Activated naive CD4-positive, alpha-beta T cell treated with anti-CD3 and anti-CD28 coated beads for 36 hours (primary cell): ENCODE results near the gene ANKRD10. TPM values are rescaled to one million over a fixed set of nuclear protein-coding genes. Genes with fewer than 3 reads are reported as not detected.
"Not testable (repeated sequence)": the region's sequence is repeated elsewhere in the genome, so short reads cannot be mapped to it uniquely, and the experiment has no call there.

Source experiments
- CTCF ChIA-PET: fragments of 350-600 bp; sonication (Branson Sonifier 250); formaldehyde crosslinking; loops from one replicate; lab custom pipeline; 2021; ENCODE audit warnings: antibody characterized with exemption; lab: Charles Lee
- DNase-seq: peaks from one replicate; pipeline ENCODE4 v3.0.0-alpha.2; 2020
- H3K27ac Mint-ChIP-seq: one replicate; pipeline ENCODE4 v1.8.0; 2021; ENCODE audit warnings: mild to moderate bottlenecking, mixed read lengths
- H3K27me3 Mint-ChIP-seq: one replicate; pipeline ENCODE4 v1.8.0; 2021; ENCODE audit warnings: low read depth, mixed read lengths
- H3K36me3 Mint-ChIP-seq: one replicate; pipeline ENCODE4 v1.8.0; 2021; ENCODE audit warnings: low read depth, mixed read lengths
- H3K4me1 Mint-ChIP-seq: one replicate; pipeline ENCODE4 v1.8.0; 2021; ENCODE audit warnings: low read depth, mixed read lengths
- H3K4me3 Mint-ChIP-seq: one replicate; pipeline ENCODE4 v1.8.0; 2021; ENCODE audit warnings: mild to moderate bottlenecking, moderate library complexity, mixed read lengths
- H3K9me3 Mint-ChIP-seq: one replicate; pipeline ENCODE4 v1.8.0; 2021; ENCODE audit warnings: mixed read lengths
- intact Hi-C: fragments of 100-400 bp; cut with micrococcal nuclease; formaldehyde crosslinking; loops from one replicate; pipeline ENCODE4 v1.15.1; 2023
- total RNA-seq, 2 experiments: library from RNA; stranded (reverse); gene quantifications; one replicate each; pipeline ENCODE4 v1.2.3, GENCODE V29; 2021

Gene ANKRD10
- total RNA-seq, 2 experiments from 2014 or later = 79.8 to 82.5 TPM

GRCh38 chr13:110953833-110954532 lies 39.1 kb upstream of the ANKRD10 start:
- CTCF ChIA-PET = no interaction called here
- no peak overlapping the region for H3K4me3 Mint-ChIP-seq
- DNase-seq = no peak
- no peak overlapping the region for H3K27ac Mint-ChIP-seq
- no peaks in the 10 kb centered on the region for H3K36me3 Mint-ChIP-seq
- intact Hi-C loops = no loop called here
- no peaks in the 10 kb centered on the region for H3K27me3 Mint-ChIP-seq
- no peaks in the 10 kb centered on the region for H3K9me3 Mint-ChIP-seq
- H3K4me1 Mint-ChIP-seq = peaks cover 13% of the 10 kb centered on the region

- H3K27me3 Mint-ChIP-seq = no peaks in the 10 kb centered on the region
These were observed 38.5 kb upstream of the ANKRD10 start for GRCh38 chr13:110953416-110953815.

GRCh38 chr13:110952135-110952534 lies 37.3 kb upstream of the ANKRD10 start:
- H3K27me3 Mint-ChIP-seq, DNase-seq, intact Hi-C loops, H3K27ac Mint-ChIP-seq, H3K9me3 Mint-ChIP-seq, CTCF ChIA-PET, H3K36me3 Mint-ChIP-seq, H3K4me3 Mint-ChIP-seq: not testable (repeated sequence)
- peaks cover 13% of the 10 kb centered on the region for H3K4me1 Mint-ChIP-seq

More at GRCh38 chr13:110953416-110953815, 38.5 kb upstream of the ANKRD10 start:
- H3K9me3 Mint-ChIP-seq = no peaks in the 10 kb centered on the region
- H3K27ac Mint-ChIP-seq = no peak overlapping the region
- H3K4me3 Mint-ChIP-seq = no peak overlapping the region
- H3K36me3 Mint-ChIP-seq = no peaks in the 10 kb centered on the region
- intact Hi-C loops = no loop called here
- CTCF ChIA-PET = no interaction called here
- H3K4me1 Mint-ChIP-seq = peaks cover 13% of the 10 kb centered on the region
- DNase-seq = no peak

- Mint-ChIP-seq H3K4me3 (no peak overlapping the region), H3K4me1 (peaks cover 13% of the 10 kb centered on the region), H3K27ac (no peak overlapping the region), H3K27me3 (no peaks in the 10 kb centered on the region), H3K36me3 (no peaks in the 10 kb centered on the region), H3K9me3 (no peaks in the 10 kb centered on the region)
- CTCF ChIA-PET = no interaction called here
- intact Hi-C loops = no loop called here
- DNase-seq = no peak
These were observed 36.1 kb upstream of the ANKRD10 start for GRCh38 chr13:110950819-110951570.

GRCh38 chr13:110950356-110950755 lies 35.5 kb upstream of the ANKRD10 start:
- intact Hi-C loops = no loop called here
- no peaks in the 10 kb centered on the region for H3K36me3 Mint-ChIP-seq
- H3K4me1 Mint-ChIP-seq = peaks cover 12% of the 10 kb centered on the region
- no peak overlapping the region for H3K4me3 Mint-ChIP-seq
- no peak overlapping the region for H3K27ac Mint-ChIP-seq
- H3K27me3 Mint-ChIP-seq = no peaks in the 10 kb centered on the region
- no peak for DNase-seq
- CTCF ChIA-PET = no interaction called here
- no peaks in the 10 kb centered on the region for H3K9me3 Mint-ChIP-seq

GRCh38 chr13:110949628-110950027 lies 34.8 kb upstream of the ANKRD10 start:
- no peaks in the 10 kb centered on the region for H3K36me3 Mint-ChIP-seq
- intact Hi-C loops = no loop called here
- peaks cover 8% of the 10 kb centered on the region for H3K4me1 Mint-ChIP-seq
- DNase-seq = no peak
- CTCF ChIA-PET = no interaction called here
- no peak overlapping the region for H3K4me3 Mint-ChIP-seq
- no peaks in the 10 kb centered on the region for H3K27me3 Mint-ChIP-seq
- no peaks in the 10 kb centered on the region for H3K9me3 Mint-ChIP-seq
- H3K27ac Mint-ChIP-seq = no peak overlapping the region

- Mint-ChIP-seq H3K27ac (no peak overlapping the region), H3K27me3 (no peaks in the 10 kb centered on the region), H3K9me3 (no peaks in the 10 kb centered on the region), H3K4me1 (peaks cover 13% of the 10 kb centered on the region), H3K36me3 (no peaks in the 10 kb centered on the region), H3K4me3 (no peak overlapping the region)
- CTCF ChIA-PET = interaction anchor here (0.6 kb wide), 1 partner anchor 134 kb away, joined by 3 read pairs; no protein-coding TSS in a partner anchor
- DNase-seq = no peak
- intact Hi-C loops = no loop called here
These were observed 34.2 kb upstream of the ANKRD10 start for GRCh38 chr13:110949116-110949515.

GRCh38 chr13:110947338-110947737 lies 32.5 kb upstream of the ANKRD10 start:
- intact Hi-C loops, H3K4me3 Mint-ChIP-seq: not testable (repeated sequence)

GRCh38 chr13:110945928-110946570 lies 31.2 kb upstream of the ANKRD10 start:
- no peak overlapping the region for H3K27ac Mint-ChIP-seq
- no peaks in the 10 kb centered on the region for H3K27me3 Mint-ChIP-seq
- CTCF ChIA-PET = interaction anchor here (0.6 kb wide), 1 partner anchor 328 kb away, joined by 3 read pairs; no protein-coding TSS in a partner anchor
- H3K9me3 Mint-ChIP-seq = peaks cover 2% of the 10 kb centered on the region
- peaks cover 21% of the 10 kb centered on the region for H3K4me1 Mint-ChIP-seq
- no peak for DNase-seq
- peaks cover 2% of the 10 kb centered on the region for H3K36me3 Mint-ChIP-seq
- intact Hi-C loops = no loop called here
- H3K4me3 Mint-ChIP-seq = no peak overlapping the region

More at GRCh38 chr13:110947338-110947737, 32.5 kb upstream of the ANKRD10 start:
- DNase-seq, H3K27ac Mint-ChIP-seq, CTCF ChIA-PET, H3K9me3 Mint-ChIP-seq, H3K27me3 Mint-ChIP-seq, H3K36me3 Mint-ChIP-seq: not testable (repeated sequence)
- peaks cover 19% of the 10 kb centered on the region for H3K4me1 Mint-ChIP-seq

GRCh38 chr13:110944968-110945927 lies 30.4 kb upstream of the ANKRD10 start:
- Mint-ChIP-seq H3K27ac (no peak overlapping the region), H3K27me3 (no peaks in the 10 kb centered on the region), H3K9me3 (peaks cover 2% of the 10 kb centered on the region), H3K4me3 (no peak overlapping the region), H3K36me3 (peaks cover 2% of the 10 kb centered on the region), H3K4me1 (peaks cover 21% of the 10 kb centered on the region)
- intact Hi-C loops = loop anchor here (1.0 kb wide), 1 partner anchor 105 kb away; no protein-coding TSS in a partner anchor
- DNase-seq = no peak
- CTCF ChIA-PET = no interaction called here

- peaks cover 2% of the 10 kb centered on the region for H3K36me3 Mint-ChIP-seq
- peaks cover 21% of the 10 kb centered on the region for H3K4me1 Mint-ChIP-seq
- H3K9me3 Mint-ChIP-seq = peaks cover 2% of the 10 kb centered on the region
- no peak overlapping the region for H3K27ac Mint-ChIP-seq
- H3K4me3 Mint-ChIP-seq = no peak overlapping the region
- peak; percentile 53 for DNase-seq
- no peaks in the 10 kb centered on the region for H3K27me3 Mint-ChIP-seq
- CTCF ChIA-PET = no interaction called here
- intact Hi-C loops = loop anchor here (1.0 kb wide), 1 partner anchor 106 kb away; no protein-coding TSS in a partner anchor
These were observed 29.5 kb upstream of the ANKRD10 start for GRCh38 chr13:110944121-110944967.
